Nephron (organoid): ENCODE results near the gene HDAC2.
"Not testable (repeated sequence)": the region's sequence is repeated elsewhere in the genome, so short reads cannot be mapped to it uniquely, and the experiment has no call there.

ENCODE experiments used
- H3K27ac Mint-ChIP-seq, 3 experiments: 2 replicates each; pipeline ENCODE4 v1.8.0; 2020; ENCODE audit warnings: mixed read lengths in 3 of 3, mild to moderate bottlenecking in 2 of 3, moderate library complexity in 1 of 3
- H3K27me3 Mint-ChIP-seq: 2 replicates; pipeline ENCODE4 v1.8.0; 2021; ENCODE audit warnings: low read depth, mild to moderate bottlenecking, moderate library complexity, mixed read lengths
- H3K36me3 Mint-ChIP-seq: 2 replicates; pipeline ENCODE4 v1.8.0; 2020; ENCODE audit warnings: low read depth, mixed read lengths
- H3K4me1 Mint-ChIP-seq: 2 replicates; pipeline ENCODE4 v1.8.0; 2020; ENCODE audit warnings: mixed read lengths
- H3K4me3 Mint-ChIP-seq, 3 experiments: 2 replicates each; pipeline ENCODE4 v1.8.0; 2020; ENCODE audit warnings: mild to moderate bottlenecking in 3 of 3, mixed read lengths in 3 of 3, moderate library complexity in 2 of 3
- H3K9me3 Mint-ChIP-seq: 2 replicates; pipeline ENCODE4 v1.8.0; 2020; ENCODE audit warnings: mixed read lengths
- TF ChIP-seq, protein P1 (sequence below), 3 experiments: fragments of 200-600 bp; sonication (generic); IDR thresholded peaks; one replicate each; pipeline ENCODE4 v1.5.0; 2021; ENCODE audit warnings: antibody characterized with exemption in 3 of 3; ENCODE audit not compliant: unreplicated experiment in 3 of 3

HDAC2 gene

DNA sequence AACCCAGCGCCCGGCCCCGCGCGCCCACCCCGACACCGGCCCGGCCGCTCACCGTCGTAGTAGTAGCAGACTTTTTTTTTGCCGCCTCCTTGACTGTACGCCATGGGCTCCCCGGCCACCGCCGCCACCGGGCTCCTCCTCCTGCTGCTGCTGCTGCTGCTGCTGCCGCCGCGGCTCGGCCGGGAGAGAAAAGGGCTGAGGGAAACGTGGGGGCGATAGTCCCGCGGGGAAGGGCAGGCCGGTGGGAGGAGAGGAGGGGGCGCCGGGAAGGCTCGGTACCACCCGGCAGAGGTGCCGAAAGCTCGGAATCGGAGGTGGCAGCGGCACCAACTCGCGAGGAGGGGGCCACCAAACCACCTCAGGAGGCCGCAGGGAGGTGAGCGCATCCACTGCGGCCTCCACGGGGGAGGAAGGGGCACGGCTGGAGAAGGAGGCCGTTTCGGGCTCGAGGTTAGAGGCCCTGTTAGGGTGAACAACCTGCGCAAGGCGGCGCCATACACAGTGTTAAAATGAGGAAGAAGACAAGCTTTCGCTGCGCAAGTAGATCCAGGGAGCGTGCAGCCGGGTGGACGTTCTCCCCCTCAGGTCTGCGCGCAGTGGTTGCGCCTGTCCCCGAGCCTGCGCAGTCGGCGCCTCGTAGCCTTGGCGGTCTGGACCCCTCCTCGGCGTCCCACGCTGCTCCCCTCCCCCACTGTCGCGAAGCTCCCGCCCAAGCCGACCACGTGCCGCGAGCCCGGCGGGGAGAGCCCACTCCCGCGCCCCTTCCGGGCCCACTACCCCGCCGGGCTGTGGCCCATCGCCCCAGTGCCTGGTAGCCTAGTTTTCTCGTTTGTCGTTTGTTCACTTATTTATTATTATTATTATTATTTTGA lies at the start of gene HDAC2:
TSS of gene HDAC2 (minus strand) at position 344 of the 872 bp plus-strand sequence. CDS start at position 104, 240 bp downstream.
- H3K27ac Mint-ChIP-seq = peak within 1 kb of the TSS; percentile 99 to 100 (median 100)
- H3K4me1 Mint-ChIP-seq = peaks cover 31% of the 10 kb centered on the region
- peaks cover 7% of the 10 kb centered on the region for H3K36me3 Mint-ChIP-seq
- H3K4me3 Mint-ChIP-seq = peak within 1 kb of the TSS; percentile 97 to 100 (median 99)
- TF ChIP-seq, protein P1, sequence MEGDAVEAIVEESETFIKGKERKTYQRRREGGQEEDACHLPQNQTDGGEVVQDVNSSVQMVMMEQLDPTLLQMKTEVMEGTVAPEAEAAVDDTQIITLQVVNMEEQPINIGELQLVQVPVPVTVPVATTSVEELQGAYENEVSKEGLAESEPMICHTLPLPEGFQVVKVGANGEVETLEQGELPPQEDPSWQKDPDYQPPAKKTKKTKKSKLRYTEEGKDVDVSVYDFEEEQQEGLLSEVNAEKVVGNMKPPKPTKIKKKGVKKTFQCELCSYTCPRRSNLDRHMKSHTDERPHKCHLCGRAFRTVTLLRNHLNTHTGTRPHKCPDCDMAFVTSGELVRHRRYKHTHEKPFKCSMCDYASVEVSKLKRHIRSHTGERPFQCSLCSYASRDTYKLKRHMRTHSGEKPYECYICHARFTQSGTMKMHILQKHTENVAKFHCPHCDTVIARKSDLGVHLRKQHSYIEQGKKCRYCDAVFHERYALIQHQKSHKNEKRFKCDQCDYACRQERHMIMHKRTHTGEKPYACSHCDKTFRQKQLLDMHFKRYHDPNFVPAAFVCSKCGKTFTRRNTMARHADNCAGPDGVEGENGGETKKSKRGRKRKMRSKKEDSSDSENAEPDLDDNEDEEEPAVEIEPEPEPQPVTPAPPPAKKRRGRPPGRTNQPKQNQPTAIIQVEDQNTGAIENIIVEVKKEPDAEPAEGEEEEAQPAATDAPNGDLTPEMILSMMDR (IDR thresholded peaks at IDR 0.05; ENCODE audit: unreplicated experiment in 3 of 3) = no peak
- H3K27me3 Mint-ChIP-seq = no peaks in the 10 kb centered on the region
- H3K9me3 Mint-ChIP-seq = no peaks in the 10 kb centered on the region

DNA sequence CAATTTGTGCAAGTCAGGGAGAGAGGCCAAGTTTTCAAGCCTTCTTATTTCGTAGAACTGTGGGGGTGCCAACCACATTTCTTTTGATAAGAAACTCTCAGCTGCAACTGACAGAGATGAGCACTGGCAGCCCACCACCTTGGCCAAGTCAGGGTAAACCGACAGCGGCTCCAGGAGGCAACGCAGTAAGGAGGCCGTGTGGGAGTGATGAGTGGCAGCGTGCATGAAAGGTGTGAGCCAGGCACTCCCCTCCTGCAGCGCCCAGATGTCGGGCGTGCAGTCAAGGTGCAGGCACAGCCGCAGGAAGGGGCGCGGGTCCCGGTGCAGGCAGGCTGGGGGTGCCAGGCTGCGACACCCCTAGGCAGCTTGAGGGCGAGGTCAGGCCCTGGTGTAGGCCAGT lies 49.2 kb upstream of the HDAC2 start:
- no peak overlapping the region for H3K27ac Mint-ChIP-seq
- peaks cover 12% of the 10 kb centered on the region for H3K4me1 Mint-ChIP-seq
- TF ChIP-seq, protein P1 (IDR thresholded peaks at IDR 0.05; ENCODE audit: unreplicated experiment in 3 of 3) = no peak
- peaks cover 2% of the 10 kb centered on the region for H3K9me3 Mint-ChIP-seq
- peaks cover 5% of the 10 kb centered on the region for H3K27me3 Mint-ChIP-seq
- H3K36me3 Mint-ChIP-seq = no peaks in the 10 kb centered on the region
- no peak overlapping the region for H3K4me3 Mint-ChIP-seq

DNA sequence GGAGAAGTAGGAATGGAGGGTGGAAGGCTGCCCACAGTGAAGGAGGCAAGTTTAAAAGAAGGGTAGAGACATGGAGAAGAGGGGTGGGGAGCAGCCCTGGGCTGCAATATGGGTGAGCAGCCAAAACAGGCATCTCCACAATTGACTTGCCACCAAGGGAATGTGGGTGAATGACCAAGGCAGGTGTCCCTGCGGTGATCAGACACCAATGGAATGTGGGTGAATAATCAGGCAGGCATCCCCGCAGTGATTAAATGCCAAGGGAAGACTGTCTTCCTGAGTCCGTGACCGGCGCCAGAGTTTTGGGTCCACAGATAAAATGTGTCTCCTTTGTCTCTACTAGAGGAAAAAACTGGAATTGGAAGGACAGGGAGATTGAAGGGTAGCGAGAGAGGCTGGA lies 46.2 kb upstream of the HDAC2 start:
- not testable (repeated sequence) for H3K27ac Mint-ChIP-seq, H3K36me3 Mint-ChIP-seq, H3K9me3 Mint-ChIP-seq, H3K27me3 Mint-ChIP-seq, H3K4me3 Mint-ChIP-seq
- peaks cover 12% of the 10 kb centered on the region for H3K4me1 Mint-ChIP-seq

DNA sequence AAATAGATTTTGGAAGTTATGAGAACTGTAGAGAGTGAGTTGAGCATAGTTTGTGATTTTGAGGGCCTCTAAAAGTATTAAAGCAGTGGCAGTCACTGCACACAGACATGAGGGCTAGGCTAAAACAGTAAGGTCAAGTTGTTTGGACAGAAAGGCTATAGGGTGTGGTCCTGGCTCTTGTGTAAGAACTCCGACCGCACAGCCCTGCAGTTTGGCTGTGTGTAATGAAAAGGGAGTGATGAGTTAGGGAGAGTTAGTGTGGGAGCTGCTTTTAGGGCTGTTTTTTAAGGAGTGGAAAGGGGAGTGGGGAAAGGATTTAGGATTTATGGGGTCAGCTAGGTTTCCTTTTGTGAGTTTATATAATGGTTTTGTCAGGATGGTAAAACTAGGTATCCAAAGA lies 43.2 kb upstream of the HDAC2 start:
- H3K4me3 Mint-ChIP-seq, H3K9me3 Mint-ChIP-seq, H3K27ac Mint-ChIP-seq, H3K27me3 Mint-ChIP-seq, H3K36me3 Mint-ChIP-seq: not testable (repeated sequence)
- peaks cover 23% of the 10 kb centered on the region for H3K4me1 Mint-ChIP-seq

DNA sequence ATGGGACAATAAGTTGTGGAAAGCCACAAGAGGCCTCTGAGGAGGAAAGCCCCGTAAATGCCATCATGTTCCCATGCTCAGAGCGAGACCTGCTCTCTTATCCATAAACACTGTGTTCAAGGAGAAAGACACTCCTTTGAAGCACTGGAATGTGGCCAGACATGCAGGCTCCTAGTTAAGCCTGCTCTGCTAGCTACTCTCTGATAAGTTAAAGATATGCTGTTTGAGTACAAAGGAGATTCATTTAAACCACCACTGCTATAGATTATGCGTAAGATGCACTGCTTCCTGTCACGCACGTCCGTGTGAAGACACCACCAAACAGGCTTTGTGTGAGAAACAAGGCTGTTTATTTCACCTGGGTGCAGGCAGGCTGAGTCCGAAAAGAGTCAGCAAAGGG lies 40.5 kb upstream of the HDAC2 start:
- not testable (repeated sequence) for H3K4me3 Mint-ChIP-seq, H3K9me3 Mint-ChIP-seq, H3K36me3 Mint-ChIP-seq, H3K27me3 Mint-ChIP-seq
- Mint-ChIP-seq H3K4me1 (peaks cover 24% of the 10 kb centered on the region), H3K27ac (peak overlapping the region in 1 of 3 experiments; percentile 25)

DNA sequence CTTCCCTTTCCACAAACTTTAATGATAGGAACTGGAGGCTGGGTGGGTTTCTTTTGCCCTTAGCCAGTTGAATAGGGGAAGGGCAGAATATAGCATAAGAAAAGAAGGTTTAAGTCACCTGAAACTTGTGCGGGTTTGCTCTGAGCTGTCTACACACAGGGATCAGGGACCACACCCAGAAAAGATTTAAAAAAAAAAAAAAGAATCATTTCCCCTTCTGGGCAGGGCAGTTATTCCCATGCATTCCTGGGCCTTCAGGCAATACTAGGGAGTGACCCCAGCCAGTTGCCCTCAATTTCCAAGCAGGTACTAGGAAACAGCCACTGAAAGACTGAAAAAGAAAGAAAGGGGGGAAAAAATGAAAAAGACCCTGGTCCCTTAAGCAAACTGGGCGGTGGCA lies 39.6 kb upstream of the HDAC2 start:
- TF ChIP-seq, protein P1 (IDR thresholded peaks at IDR 0.05; ENCODE audit: unreplicated experiment in 3 of 3) = no peak
- Mint-ChIP-seq H3K36me3 (no peaks in the 10 kb centered on the region), H3K4me1 (peaks cover 19% of the 10 kb centered on the region), H3K27me3 (no peaks in the 10 kb centered on the region), H3K4me3 (no peak overlapping the region), H3K27ac (no peak overlapping the region), H3K9me3 (no peaks in the 10 kb centered on the region)

DNA sequence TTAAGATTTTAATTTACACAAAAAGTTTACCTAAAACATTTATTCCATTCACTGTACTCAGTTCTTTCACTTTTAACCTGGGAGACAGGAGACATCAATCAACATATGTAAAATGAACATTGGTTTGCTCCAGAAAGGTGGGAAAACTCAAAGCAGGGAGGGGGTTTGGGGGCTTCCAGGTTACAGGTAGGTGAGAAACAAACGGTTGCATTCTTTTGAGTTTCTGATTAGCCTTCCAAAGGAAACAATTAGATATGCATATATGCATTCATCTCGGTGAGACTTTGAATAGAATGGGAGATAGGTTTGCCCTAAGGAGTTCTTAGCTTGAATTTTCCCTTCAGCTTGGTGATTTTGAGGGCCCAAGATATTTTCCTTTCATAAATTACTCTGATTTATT lies 38.2 kb upstream of the HDAC2 start:
- Mint-ChIP-seq H3K9me3 (peaks cover 3% of the 10 kb centered on the region), H3K4me3 (no peak overlapping the region), H3K4me1 (peaks cover 19% of the 10 kb centered on the region)

More for the DNA sequence above, 38.2 kb upstream of the HDAC2 start:
- TF ChIP-seq, protein P1 (IDR thresholded peaks at IDR 0.05; ENCODE audit: unreplicated experiment in 3 of 3) = no peak
- Mint-ChIP-seq H3K36me3 (no peaks in the 10 kb centered on the region), H3K27me3 (no peaks in the 10 kb centered on the region), H3K27ac (no peak overlapping the region)
